ENCODE measurements around the gene MAPK12. TPM values are rescaled to one million over a fixed set of nuclear protein-coding genes. Genes with fewer than 3 reads are reported as not detected.
A peak's percentile ranks its signal among the peaks of the same experiment; 100 is the strongest.

MAPK12 gene
- total and polyA plus RNA-seq, 10 donors, result 3.9 to 11.6 (median 7.9) TPM

DNA sequence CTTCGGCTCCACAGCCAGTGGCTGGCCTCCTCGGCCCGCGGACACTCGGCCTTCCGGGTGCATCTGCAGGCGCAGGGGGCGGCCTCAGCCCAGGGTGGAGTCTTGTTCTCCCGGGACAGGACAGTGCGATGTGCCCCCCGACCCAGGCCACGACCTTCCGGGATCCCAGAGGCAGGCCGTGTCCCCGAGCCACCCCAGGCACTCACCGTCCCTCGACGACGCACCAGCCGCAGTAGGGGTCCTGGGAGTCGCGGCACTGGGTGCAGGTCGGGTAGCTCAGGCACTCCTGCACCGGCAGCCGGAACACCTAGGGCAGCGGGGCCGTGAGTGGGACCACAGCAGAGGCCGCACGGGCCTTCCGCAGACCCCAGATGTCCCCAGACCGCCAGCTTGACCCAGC lies 26.2 kb upstream of the MAPK12 start:
- no peak for DNase-seq
- Histone ChIP-seq H3K9me3 (no peaks in the 10 kb centered on the region), H3K4me1 (peaks cover 18 to 82% (median 47%) of the 10 kb centered on the region in 6 donors), H3K36me3 (peaks cover 0 to 91% (median 58%) of the 10 kb centered on the region in 6 donors), H3K27ac (peak overlapping the region in 2 of 8 donors; percentile 30 to 38), H3K27me3 (replicated peaks in 1 of 7) (peaks cover 0 to 51% (median 4%) of the 10 kb centered on the region in 7 donors), H3K4me3 (no peak overlapping the region)
- 95 to 98% (median 97%) methylated on average over 6 to 31 of the region's 31 CpGs for WGBS, 5 donors
- TF ChIP-seq, protein P1, sequence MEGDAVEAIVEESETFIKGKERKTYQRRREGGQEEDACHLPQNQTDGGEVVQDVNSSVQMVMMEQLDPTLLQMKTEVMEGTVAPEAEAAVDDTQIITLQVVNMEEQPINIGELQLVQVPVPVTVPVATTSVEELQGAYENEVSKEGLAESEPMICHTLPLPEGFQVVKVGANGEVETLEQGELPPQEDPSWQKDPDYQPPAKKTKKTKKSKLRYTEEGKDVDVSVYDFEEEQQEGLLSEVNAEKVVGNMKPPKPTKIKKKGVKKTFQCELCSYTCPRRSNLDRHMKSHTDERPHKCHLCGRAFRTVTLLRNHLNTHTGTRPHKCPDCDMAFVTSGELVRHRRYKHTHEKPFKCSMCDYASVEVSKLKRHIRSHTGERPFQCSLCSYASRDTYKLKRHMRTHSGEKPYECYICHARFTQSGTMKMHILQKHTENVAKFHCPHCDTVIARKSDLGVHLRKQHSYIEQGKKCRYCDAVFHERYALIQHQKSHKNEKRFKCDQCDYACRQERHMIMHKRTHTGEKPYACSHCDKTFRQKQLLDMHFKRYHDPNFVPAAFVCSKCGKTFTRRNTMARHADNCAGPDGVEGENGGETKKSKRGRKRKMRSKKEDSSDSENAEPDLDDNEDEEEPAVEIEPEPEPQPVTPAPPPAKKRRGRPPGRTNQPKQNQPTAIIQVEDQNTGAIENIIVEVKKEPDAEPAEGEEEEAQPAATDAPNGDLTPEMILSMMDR (IDR thresholded peaks at IDR 0.05 in 8 of 11, conservative IDR thresholded peaks at IDR 0.05 in 3 of 11), result no peak
- TF ChIP-seq POLR2A (IDR thresholded peaks at IDR 0.05), result no peak
- peak in 1 of 3 donors; percentile 8 for TF ChIP-seq POLR2AphosphoS5 (IDR thresholded peaks at IDR 0.05)
- intact Hi-C loops (cut with DNase I; ENCODE audit: low total_unique reads), result no loop called here

DNA sequence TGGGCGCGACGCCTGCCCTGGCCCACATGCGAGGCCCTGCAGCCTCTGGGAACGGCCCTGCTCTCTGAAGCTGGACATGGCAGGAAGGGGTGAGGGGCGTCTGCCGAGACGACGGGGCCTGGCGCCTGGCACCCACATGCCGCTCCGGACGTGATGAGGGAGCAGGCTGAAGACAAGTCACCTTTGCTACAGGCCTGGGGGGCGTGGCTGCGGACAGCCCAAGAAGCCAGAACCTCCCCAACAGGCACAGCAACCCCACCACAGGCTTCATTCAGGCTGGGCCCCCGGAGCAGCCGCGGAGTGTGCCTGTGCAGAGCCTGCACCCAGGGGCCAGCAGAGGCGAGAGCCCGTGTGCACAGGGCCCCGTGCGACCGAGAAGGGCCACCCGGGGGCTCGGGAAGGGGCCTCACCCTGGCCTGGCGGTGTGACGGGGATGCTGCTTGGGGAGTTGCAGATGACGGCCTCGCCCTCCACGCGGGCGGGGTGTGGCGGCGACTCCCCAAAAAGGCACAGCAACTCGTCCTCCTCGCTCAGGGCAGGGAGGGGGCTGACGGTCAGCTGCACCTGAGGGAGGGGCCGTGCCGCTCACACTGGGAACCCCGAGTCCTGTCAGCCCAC lies 25.3 kb upstream of the MAPK12 start:
- no peak overlapping the region for H3K4me3 ChIP-seq
- peak overlapping the region in 2 of 8 donors; percentile 30 to 38 for H3K27ac ChIP-seq
- H3K9me3 ChIP-seq, result no peaks in the 10 kb centered on the region
- WGBS, 5 donors, result 88 to 94% (median 91%) methylated on average over 5 to 40 of the region's 40 CpGs
- peaks cover 11 to 82% (median 46%) of the 10 kb centered on the region in 6 donors for H3K4me1 ChIP-seq
- DNase-seq, result no peak
- peaks cover 0 to 42% (median 0%) of the 10 kb centered on the region in 7 donors for H3K27me3 ChIP-seq (replicated peaks in 1 of 7)
- intact Hi-C loops (cut with DNase I; ENCODE audit: low total_unique reads), result no loop called here
- H3K36me3 ChIP-seq, result peaks cover 0 to 96% (median 64%) of the 10 kb centered on the region in 6 donors
- no peak for TF ChIP-seq POLR2A (IDR thresholded peaks at IDR 0.05)
- TF ChIP-seq, protein P1 (IDR thresholded peaks at IDR 0.05 in 8 of 11, conservative IDR thresholded peaks at IDR 0.05 in 3 of 11), result no peak
- TF ChIP-seq POLR2AphosphoS5 (IDR thresholded peaks at IDR 0.05), result peak in 2 of 3 donors; percentile 24 to 60

DNA sequence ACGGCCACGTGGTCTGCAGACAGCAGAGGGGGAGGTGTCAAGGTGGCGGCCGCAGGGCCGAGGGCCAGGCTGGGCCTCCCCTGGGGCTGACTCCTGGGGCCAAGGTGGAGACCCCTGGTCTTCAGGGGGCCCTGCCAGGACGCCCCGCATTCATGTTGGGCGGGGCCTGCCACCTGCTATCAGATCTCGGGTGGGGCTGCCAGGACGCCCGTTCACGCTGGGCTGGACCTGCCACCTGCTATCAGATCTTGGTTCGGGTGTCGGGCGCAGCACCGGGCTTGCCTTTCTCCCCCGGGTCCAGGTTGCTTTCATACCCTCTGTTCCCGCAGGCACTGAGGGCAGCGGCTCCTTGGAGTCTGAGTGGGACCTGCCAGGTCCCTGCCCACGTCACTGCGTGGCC lies 24.8 kb upstream of the MAPK12 start:
- WGBS, 5 donors, result 82 to 91% (median 88%) methylated on average over 17 to 21 of the region's 21 CpGs
- intact Hi-C loops (cut with DNase I; ENCODE audit: low total_unique reads), result no loop called here
- Histone ChIP-seq H3K36me3 (peaks cover 0 to 97% (median 70%) of the 10 kb centered on the region in 6 donors), H3K27ac (peak overlapping the region in 2 of 8 donors; percentile 30 to 40), H3K9me3 (no peaks in the 10 kb centered on the region), H3K4me1 (peaks cover 8 to 78% (median 42%) of the 10 kb centered on the region in 6 donors), H3K27me3 (replicated peaks in 1 of 7) (peaks cover 0 to 37% (median 0%) of the 10 kb centered on the region in 7 donors), H3K4me3 (no peak overlapping the region)
- DNase-seq, result no peak
- TF ChIP-seq, protein P1 (IDR thresholded peaks at IDR 0.05 in 8 of 11, conservative IDR thresholded peaks at IDR 0.05 in 3 of 11), result no peak
- TF ChIP-seq POLR2AphosphoS5 (IDR thresholded peaks at IDR 0.05) (peak in 2 of 3 donors; percentile 21 to 24), POLR2A (IDR thresholded peaks at IDR 0.05) (no peak)

DNA sequence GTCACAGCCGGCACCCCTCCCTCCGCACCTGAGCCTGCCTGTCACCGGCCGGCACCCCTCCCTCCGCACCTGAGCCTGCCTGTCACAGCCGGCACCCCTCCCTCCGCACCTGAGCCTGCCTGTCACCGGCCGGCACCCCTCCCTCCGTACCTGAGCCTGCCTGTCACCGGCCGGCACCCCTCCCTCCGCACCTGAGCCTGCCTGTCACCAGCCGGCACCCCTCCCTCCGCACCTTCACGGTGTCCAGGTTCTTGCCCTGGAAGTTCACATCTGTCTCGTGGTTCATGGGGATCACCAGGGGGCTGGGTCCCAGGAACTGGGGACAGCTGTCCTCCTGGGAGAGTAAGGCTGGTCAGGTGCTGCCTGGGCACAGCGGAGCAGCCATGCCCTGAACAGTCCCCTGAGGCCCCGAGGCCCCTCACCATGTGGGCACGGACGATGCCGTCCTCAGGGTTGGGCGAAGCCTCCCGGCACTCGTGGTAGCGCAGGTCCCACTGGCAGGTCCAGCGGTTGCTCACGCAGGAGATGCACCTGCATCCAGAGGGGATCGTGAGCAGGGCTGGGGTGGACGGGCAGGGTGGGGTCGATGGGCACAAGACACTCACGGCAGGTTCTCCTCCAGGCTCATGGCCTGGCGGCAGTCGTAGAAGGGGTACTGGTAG lies 24.2 kb upstream of the MAPK12 start:
- peaks cover 0 to 97% (median 75%) of the 10 kb centered on the region in 6 donors for H3K36me3 ChIP-seq
- 91 to 96% (median 95%) methylated on average over 21 to 34 of the region's 34 CpGs for WGBS, 5 donors
- TF ChIP-seq, protein P1 (IDR thresholded peaks at IDR 0.05 in 8 of 11, conservative IDR thresholded peaks at IDR 0.05 in 3 of 11), result no peak
- TF ChIP-seq POLR2AphosphoS5 (IDR thresholded peaks at IDR 0.05) (peak; percentile 7 to 62 (median 38)), POLR2A (IDR thresholded peaks at IDR 0.05) (no peak)
- H3K4me1 ChIP-seq, result peaks cover 8 to 72% (median 36%) of the 10 kb centered on the region in 6 donors
- no peak for DNase-seq
- H3K27ac ChIP-seq, result peak overlapping the region in 2 of 8 donors; percentile 30 to 40
- peaks cover 0 to 31% (median 0%) of the 10 kb centered on the region in 7 donors for H3K27me3 ChIP-seq (replicated peaks in 1 of 7)
- H3K4me3 ChIP-seq, result no peak overlapping the region
- no peaks in the 10 kb centered on the region for H3K9me3 ChIP-seq
- intact Hi-C loops (cut with DNase I; ENCODE audit: low total_unique reads), result no loop called here
